ENCODE data around the gene TPCN1. TPM values are rescaled to one million over a fixed set of nuclear protein-coding genes. Genes with fewer than 3 reads are reported as not detected.

TPCN1 gene
- polyA plus RNA-seq, 1 of the 3 experiments (the other 2 are of a cell fraction): 15.7 TPM

GRCh38 chr12:113330505-113330904 is 109.2 kb downstream of the TPCN1 start (continued):
- TF ChIP-seq, protein P1, sequence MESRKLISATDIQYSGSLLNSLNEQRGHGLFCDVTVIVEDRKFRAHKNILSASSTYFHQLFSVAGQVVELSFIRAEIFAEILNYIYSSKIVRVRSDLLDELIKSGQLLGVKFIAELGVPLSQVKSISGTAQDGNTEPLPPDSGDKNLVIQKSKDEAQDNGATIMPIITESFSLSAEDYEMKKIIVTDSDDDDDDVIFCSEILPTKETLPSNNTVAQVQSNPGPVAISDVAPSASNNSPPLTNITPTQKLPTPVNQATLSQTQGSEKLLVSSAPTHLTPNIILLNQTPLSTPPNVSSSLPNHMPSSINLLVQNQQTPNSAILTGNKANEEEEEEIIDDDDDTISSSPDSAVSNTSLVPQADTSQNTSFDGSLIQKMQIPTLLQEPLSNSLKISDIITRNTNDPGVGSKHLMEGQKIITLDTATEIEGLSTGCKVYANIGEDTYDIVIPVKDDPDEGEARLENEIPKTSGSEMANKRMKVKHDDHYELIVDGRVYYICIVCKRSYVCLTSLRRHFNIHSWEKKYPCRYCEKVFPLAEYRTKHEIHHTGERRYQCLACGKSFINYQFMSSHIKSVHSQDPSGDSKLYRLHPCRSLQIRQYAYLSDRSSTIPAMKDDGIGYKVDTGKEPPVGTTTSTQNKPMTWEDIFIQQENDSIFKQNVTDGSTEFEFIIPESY (IDR thresholded peaks at IDR 0.05; ENCODE audit: borderline replicate concordance, low read depth): no peak
- no peak for TF ChIP-seq MEF2A (IDR thresholded peaks at IDR 0.05; ENCODE audit: borderline replicate concordance, low read depth)
- no peak for TF ChIP-seq GABPA (IDR thresholded peaks at IDR 0.05; ENCODE audit: low read depth)
- TF ChIP-seq FOXJ3 (CRISPR knock-in tag; IDR thresholded peaks at IDR 0.05): no peak
- TF ChIP-seq EP300 (IDR thresholded peaks at IDR 0.05; ENCODE audit: borderline replicate concordance in 1 of 2, low read depth in 1 of 2, low read length in 1 of 2): no peak
- TF ChIP-seq TEAD4 (IDR thresholded peaks at IDR 0.05; ENCODE audit: borderline replicate concordance, insufficient read depth): no peak

GRCh38 chr12:113332688-113333417 is 111.6 kb downstream of the TPCN1 start:
- Histone ChIP-seq H3K36me3 (replicated peaks in 1 of 2; ENCODE audit: control insufficient read depth in 1 of 2, insufficient read depth in 2 of 2, low read length in 1 of 2) (no peaks in the 10 kb centered on the region), H3F3A (replicated peaks; ENCODE audit: insufficient read depth) (no peaks in the 10 kb centered on the region), H2AFZ (ENCODE audit: low read depth) (no peak overlapping the region), H3K9ac (no peak overlapping the region), H3K27ac (ENCODE audit: low read depth in 2 of 2, low read length in 1 of 2) (no peak overlapping the region), H3K4me3 (ENCODE audit: low read depth in 2 of 2, low read length in 1 of 2) (no peak overlapping the region), H3K9me2 (no peaks in the 10 kb centered on the region), H3K27me3 (ENCODE audit: insufficient read depth) (no peaks in the 10 kb centered on the region), H3K9me3 (no peaks in the 10 kb centered on the region), H3K79me2 (ENCODE audit: insufficient read depth) (no peaks in the 10 kb centered on the region), H3K4me2 (no peak overlapping the region), H4K20me1 (ENCODE audit: insufficient read depth) (no peaks in the 10 kb centered on the region), H3K4me1 (ENCODE audit: control insufficient read depth in 1 of 2, insufficient read depth in 2 of 2, low read depth in 1 of 2, low read length in 1 of 2) (peaks cover 0 to 13% of the 10 kb centered on the region in 2 experiments; a peak in 1 of 4 replicates)
- ChIA-PET CTCF (interaction anchor here (0.9 to 1.1 kb wide), 2 partner anchors 14 to 92 kb away, joined by 4 read pairs; no protein-coding TSS in a partner anchor), POLR2A (no interaction called here)
- DNase-seq: no peak
- 91% methylated on average over 17 of the region's 17 CpGs for WGBS (ENCODE audit: low lambda C conversion rate)
- TF ChIP-seq, protein P1 (IDR thresholded peaks at IDR 0.05; ENCODE audit: borderline replicate concordance, low read depth): no peak
- TF ChIP-seq FOXM1 (IDR thresholded peaks at IDR 0.05; ENCODE audit: low read depth) (no peak), RCOR1 (IDR thresholded peaks at IDR 0.05; ENCODE audit: low read length) (no peak), RXRA (IDR thresholded peaks at IDR 0.05; ENCODE audit: borderline replicate concordance, low read depth) (no peak), FOSL2 (IDR thresholded peaks at IDR 0.05; ENCODE audit: borderline replicate concordance, low read depth) (no peak), EP300 (IDR thresholded peaks at IDR 0.05; ENCODE audit: borderline replicate concordance in 1 of 2, low read depth in 1 of 2, low read length in 1 of 2) (no peak), NRF1 (IDR thresholded peaks at IDR 0.05; ENCODE audit: low read depth, low read length) (no peak), TCF12 (IDR thresholded peaks at IDR 0.05) (no peak), JUND (IDR thresholded peaks at IDR 0.05) (no peak), MXI1 (IDR thresholded peaks at IDR 0.05; ENCODE audit: low read depth, low read length) (no peak), TAF1 (IDR thresholded peaks at IDR 0.05; ENCODE audit: borderline replicate concordance, low read depth, low read length) (no peak), GABPA (IDR thresholded peaks at IDR 0.05; ENCODE audit: low read depth) (no peak), CHD2 (IDR thresholded peaks at IDR 0.05; ENCODE audit: low read length, partially characterized antibody) (no peak), SIN3A (IDR thresholded peaks at IDR 0.05; ENCODE audit: borderline replicate concordance, low read depth, low read length) (no peak), GATA2 (CRISPR knock-in tag; IDR thresholded peaks at IDR 0.05) (no peak), NFIC (IDR thresholded peaks at IDR 0.05; ENCODE audit: borderline replicate concordance) (no peak), PBX3 (IDR thresholded peaks at IDR 0.05) (no peak), FOXJ3 (CRISPR knock-in tag; IDR thresholded peaks at IDR 0.05) (no peak), RFX5 (IDR thresholded peaks at IDR 0.05; ENCODE audit: low read length) (no peak)
- TF ChIP-seq, protein P2, sequence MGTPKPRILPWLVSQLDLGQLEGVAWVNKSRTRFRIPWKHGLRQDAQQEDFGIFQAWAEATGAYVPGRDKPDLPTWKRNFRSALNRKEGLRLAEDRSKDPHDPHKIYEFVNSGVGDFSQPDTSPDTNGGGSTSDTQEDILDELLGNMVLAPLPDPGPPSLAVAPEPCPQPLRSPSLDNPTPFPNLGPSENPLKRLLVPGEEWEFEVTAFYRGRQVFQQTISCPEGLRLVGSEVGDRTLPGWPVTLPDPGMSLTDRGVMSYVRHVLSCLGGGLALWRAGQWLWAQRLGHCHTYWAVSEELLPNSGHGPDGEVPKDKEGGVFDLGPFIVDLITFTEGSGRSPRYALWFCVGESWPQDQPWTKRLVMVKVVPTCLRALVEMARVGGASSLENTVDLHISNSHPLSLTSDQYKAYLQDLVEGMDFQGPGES (IDR thresholded peaks at IDR 0.05; ENCODE audit: low read depth, low read length): no peak
